Cardiac muscle cell (in vitro differentiated cells and primary cell): Measurements from ENCODE around the gene JARID2. TPM values are rescaled to one million over a fixed set of nuclear protein-coding genes. Genes with fewer than 3 reads are reported as not detected.

Source experiments
- DNase-seq, 2 donors: peaks; one replicate each; pipeline versions ENCODE4 v3.0.0 to v3.0.0-alpha.2; 2010 to 2017; ENCODE audit warnings: low read depth in 1 of 2, low spot score in 1 of 2
- H3K27ac ChIP-seq: fragments of 200-600 bp; sonication (generic); 2 replicates; pipeline ENCODE4 v1.5.1; 2016
- H3K27me3 ChIP-seq: fragments of 200-600 bp; sonication (generic); 2 replicates; pipeline ENCODE4 v1.6.0; 2016; ENCODE audit warnings: control low read depth
- H3K36me3 ChIP-seq: fragments of 200-600 bp; sonication (generic); 2 replicates; pipeline ENCODE4 v1.5.1; 2016; ENCODE audit warnings: control low read depth
- H3K4me1 ChIP-seq: fragments of 200-600 bp; sonication (generic); 2 replicates; pipeline ENCODE4 v1.8.1; 2017; ENCODE audit warnings: low read depth, mild to moderate bottlenecking, mixed run types
- H3K4me3 ChIP-seq: fragments of 200-600 bp; sonication (generic); 2 replicates; pipeline ENCODE4 v1.5.1; 2016; ENCODE audit warnings: mild to moderate bottlenecking
- H3K9me3 ChIP-seq: fragments of 200-600 bp; sonication (generic); 2 replicates; pipeline ENCODE4 v1.5.1; 2017; ENCODE audit warnings: low read depth, mild to moderate bottlenecking, control low read depth
- CTCF ChIP-seq: IDR thresholded peaks from 2 replicates; pipeline ENCODE4 v1.5.1; 2012; ENCODE audit warnings: low read depth, mild to moderate bottlenecking, low read length
- polyA plus RNA-seq: library from polyadenylated mRNA; unstranded; fragments of >200 nt; fragmentation: Nextera tagmentation; extraction: Ambion mirVana; gene quantifications from 2 replicates; pipeline ENCODE4 v1.2.1, GENCODE V29; 2016
- total RNA-seq: library from RNA; depleted of rRNA; stranded (reverse); fragments of >200 nt; gene quantifications from 2 replicates; pipeline ENCODE4 v1.2.3, GENCODE V29; 2016

Gene JARID2
- total and polyA plus RNA-seq, 2 experiments from 2014 or later: 9.7 to 26.4 TPM

DNA sequence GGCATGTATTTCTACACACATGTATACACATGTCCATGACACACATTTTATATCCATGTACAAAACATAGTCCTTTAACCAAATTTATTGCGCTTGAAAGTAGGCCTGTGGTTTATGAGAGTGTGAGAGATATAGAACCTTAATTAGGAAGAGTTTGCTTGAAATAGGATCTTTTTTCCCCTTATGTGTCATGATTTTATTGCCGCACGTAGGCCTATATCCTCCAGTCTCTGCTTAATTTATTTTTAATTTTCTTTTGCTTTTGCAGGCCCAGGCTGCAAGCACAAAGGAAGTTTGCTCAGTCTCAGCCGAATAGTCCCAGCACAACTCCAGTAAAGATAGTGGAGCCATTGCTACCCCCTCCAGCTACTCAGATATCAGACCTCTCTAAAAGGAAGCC lies 205.9 kb downstream of the JARID2 start:
- Histone ChIP-seq H3K9me3 (no peaks in the 10 kb centered on the region), H3K4me1 (no peaks in the 10 kb centered on the region), H3K4me3 (no peak overlapping the region), H3K27me3 (no peaks in the 10 kb centered on the region), H3K36me3 (peaks cover 4% of the 10 kb centered on the region), H3K27ac (no peak overlapping the region)
- TF ChIP-seq CTCF: no peak
- no peak for DNase-seq

DNA sequence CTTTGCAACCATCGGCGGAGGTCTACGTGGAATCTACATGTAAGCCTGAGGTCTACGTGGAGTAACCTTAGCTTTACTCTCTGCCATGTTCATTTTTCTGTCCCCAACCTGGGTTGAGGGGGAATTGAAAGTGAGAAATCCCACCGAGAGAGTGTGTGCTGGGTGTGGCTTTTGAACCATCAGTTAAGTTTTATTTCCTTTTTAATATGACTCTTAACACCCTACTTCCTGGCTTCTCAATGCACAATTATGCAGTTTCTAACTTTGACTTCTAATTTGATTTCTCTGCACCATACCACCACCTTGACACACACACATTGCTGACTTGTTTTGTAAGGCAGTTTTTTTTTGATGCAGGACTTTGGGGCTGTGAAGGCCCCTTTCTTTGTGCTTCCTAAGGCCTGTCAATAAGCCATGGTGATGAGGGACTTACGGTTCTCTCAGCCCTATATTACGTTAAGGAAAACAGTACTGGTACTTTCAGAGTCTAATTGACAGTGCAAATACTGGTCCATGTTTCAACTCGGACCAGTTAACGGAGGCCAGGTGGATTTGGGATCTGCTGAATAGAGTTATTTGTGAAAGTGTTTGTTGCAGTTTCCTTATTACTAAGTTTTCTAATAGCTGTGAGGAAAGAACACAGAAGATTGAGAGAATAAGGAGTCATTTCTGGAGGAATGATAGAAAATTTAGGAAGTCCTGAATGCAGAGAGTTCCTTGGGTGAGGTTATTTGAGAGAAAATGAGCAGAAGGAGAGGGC lies 206.5 kb downstream of the JARID2 start:
- no peak for TF ChIP-seq CTCF
- H3K36me3 ChIP-seq: peaks cover 4% of the 10 kb centered on the region
- H3K27me3 ChIP-seq: no peaks in the 10 kb centered on the region
- H3K27ac ChIP-seq: no peak overlapping the region
- H3K4me1 ChIP-seq: peaks cover under 1% of the 10 kb centered on the region
- H3K9me3 ChIP-seq: no peaks in the 10 kb centered on the region
- no peak overlapping the region for H3K4me3 ChIP-seq
- no peak for DNase-seq

DNA sequence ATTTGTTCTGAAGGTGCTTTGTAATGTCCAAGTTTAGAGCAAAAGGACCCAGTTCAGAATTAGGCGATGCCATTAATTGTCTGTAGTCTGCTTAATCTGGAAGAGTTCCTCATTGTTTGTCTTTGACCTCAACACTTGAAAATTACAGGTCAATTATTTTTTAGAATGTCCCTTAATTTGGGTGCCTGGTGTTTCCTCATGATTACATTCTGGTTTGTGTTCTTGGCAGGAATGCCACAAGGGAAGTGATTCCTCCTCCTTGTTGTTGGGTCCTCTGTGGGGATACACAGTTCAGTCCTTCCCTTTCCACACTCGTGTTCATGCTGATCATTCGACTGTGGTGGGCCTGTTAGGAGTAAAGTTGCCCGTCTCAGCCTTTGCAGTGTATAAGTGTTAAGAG lies 207.3 kb downstream of the JARID2 start:
- H3K27me3 ChIP-seq: no peaks in the 10 kb centered on the region
- H3K27ac ChIP-seq: no peak overlapping the region
- H3K4me3 ChIP-seq: no peak overlapping the region
- no peaks in the 10 kb centered on the region for H3K9me3 ChIP-seq
- TF ChIP-seq CTCF: no peak
- peaks cover 5% of the 10 kb centered on the region for H3K4me1 ChIP-seq
- peaks cover 4% of the 10 kb centered on the region for H3K36me3 ChIP-seq
- DNase-seq: no peak

- Histone ChIP-seq H3K4me3 (no peak overlapping the region), H3K27me3 (no peaks in the 10 kb centered on the region), H3K9me3 (no peaks in the 10 kb centered on the region), H3K27ac (no peak overlapping the region), H3K36me3 (peaks cover 4% of the 10 kb centered on the region), H3K4me1 (peaks cover 5% of the 10 kb centered on the region)
- DNase-seq: no peak
- no peak for TF ChIP-seq CTCF
Measured at GRCh38 chr6:15453622-15454021, 207.8 kb downstream of the JARID2 start.

DNA sequence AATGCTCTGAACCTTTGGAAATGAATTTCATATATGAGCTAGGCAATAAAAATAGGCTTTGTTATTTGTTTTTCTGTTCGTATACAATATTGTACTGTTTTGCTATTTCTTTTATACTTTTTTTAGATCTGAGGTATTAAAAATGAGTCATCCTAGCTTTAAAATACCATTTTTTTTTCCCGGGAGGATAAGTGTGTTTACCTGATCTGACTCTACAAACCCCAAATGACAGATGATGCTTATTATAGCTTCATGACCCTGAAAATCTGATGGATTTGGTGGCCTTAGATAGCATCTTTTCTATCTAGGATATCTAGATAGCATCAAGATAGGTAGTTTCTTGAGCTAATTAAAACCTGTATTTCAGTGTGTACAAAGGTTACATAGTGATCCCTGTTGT lies 210.6 kb downstream of the JARID2 start:
- no peak overlapping the region for H3K27ac ChIP-seq
- no peaks in the 10 kb centered on the region for H3K9me3 ChIP-seq
- peaks cover 4% of the 10 kb centered on the region for H3K36me3 ChIP-seq
- TF ChIP-seq CTCF: no peak
- no peaks in the 10 kb centered on the region for H3K27me3 ChIP-seq
- DNase-seq: no peak
- H3K4me3 ChIP-seq: no peak overlapping the region
- H3K4me1 ChIP-seq: peaks cover 5% of the 10 kb centered on the region
